Spleen (tissue), 7 donors: Measurements from ENCODE around the gene ST6GAL1.

Experiments used
- CTCF ChIP-seq, 11 experiments: fragments of 200-600 bp in 7 of 11; fragments of 450-650 bp in 4 of 11; sonication (generic) in 4 of 11; IDR thresholded peaks in 8 of 11; conservative IDR thresholded peaks in 3 of 11; 1 replicate in 7 of 11; 2 replicates in 4 of 11; pipeline versions ENCODE4 v1.4.0 to v1.8.0; 2016 to 2021; ENCODE audit warnings: antibody characterized with exemption in 11 of 11, inconsistent platforms in 4 of 11, mild to moderate bottlenecking in 1 of 11
- POLR2A ChIP-seq, 3 donors: fragments of 450-650 bp; IDR thresholded peaks; one replicate each; pipeline ENCODE4 v1.5.1; 2017; ENCODE audit warnings: antibody characterized with exemption in 3 of 3, mild to moderate bottlenecking in 1 of 3
- POLR2AphosphoS5 ChIP-seq, 3 donors: sonication (generic); formaldehyde crosslinking; IDR thresholded peaks; one replicate each; pipeline ENCODE4 v1.5.1; 2017; ENCODE audit warnings: antibody characterized with exemption in 3 of 3
- donor health status: DM: no; HTN: no; CAD: no; lungs with moderate emphysema.
- donor health status: DM: no; HTN: no; CAD: no.
- donor health status: DM: no; HTN: no; CAD: no.

- TF ChIP-seq CTCF (IDR thresholded peaks at IDR 0.05 in 8 of 11, conservative IDR thresholded peaks at IDR 0.05 in 3 of 11) (no peak), POLR2AphosphoS5 (IDR thresholded peaks at IDR 0.05) (peak in 1 of 3 donors; percentile 16), POLR2A (IDR thresholded peaks at IDR 0.05) (no peak)
Observed at GRCh38 chr3:186990878-186991308, 60.6 kb downstream of the ST6GAL1 start.
